ENCODE results near the gene ARL4A.

The ARL4A gene

GRCh38 chr7:12706900-12707536 is 19.6 kb downstream of the ARL4A start:
- Mint-ChIP-seq H3K4me3 (no peak overlapping the region), H3K27ac (no peak overlapping the region), H3K9me3 (ENCODE audit: low read depth) (no peaks in the 10 kb centered on the region)

GRCh38 chr7:12708314-12708713 is 20.9 kb downstream of the ARL4A start:
- Mint-ChIP-seq H3K27me3 (no peaks in the 10 kb centered on the region), H3K27ac (no peak overlapping the region), H3K4me3 (no peak overlapping the region), H3K36me3 (no peaks in the 10 kb centered on the region), H3K9me3 (ENCODE audit: low read depth) (no peaks in the 10 kb centered on the region), H3K4me1 (ENCODE audit: low read depth) (no peaks in the 10 kb centered on the region)

More at GRCh38 chr7:12706900-12707536, 19.6 kb downstream of the ARL4A start:
- no peaks in the 10 kb centered on the region for H3K27me3 Mint-ChIP-seq
- H3K36me3 Mint-ChIP-seq = no peaks in the 10 kb centered on the region
- no peaks in the 10 kb centered on the region for H3K4me1 Mint-ChIP-seq (ENCODE audit: low read depth)

- H3K27me3 Mint-ChIP-seq = no peaks in the 10 kb centered on the region
- peaks cover 3% of the 10 kb centered on the region for H3K4me1 Mint-ChIP-seq (ENCODE audit: low read depth)
- no peak overlapping the region for H3K4me3 Mint-ChIP-seq
- H3K36me3 Mint-ChIP-seq = no peaks in the 10 kb centered on the region
- no peak overlapping the region for H3K27ac Mint-ChIP-seq
- no peaks in the 10 kb centered on the region for H3K9me3 Mint-ChIP-seq (ENCODE audit: low read depth)
These were observed 22.5 kb downstream of the ARL4A start for GRCh38 chr7:12709726-12710502.

- Mint-ChIP-seq H3K27ac (no peak overlapping the region), H3K27me3 (no peaks in the 10 kb centered on the region), H3K4me3 (no peak overlapping the region), H3K4me1 (ENCODE audit: low read depth) (peaks cover 14% of the 10 kb centered on the region), H3K36me3 (no peaks in the 10 kb centered on the region), H3K9me3 (ENCODE audit: low read depth) (no peaks in the 10 kb centered on the region)
These were observed 23.7 kb downstream of the ARL4A start for GRCh38 chr7:12711124-12711523.

GRCh38 chr7:12712236-12712635 is 24.8 kb downstream of the ARL4A start:
- Mint-ChIP-seq H3K36me3 (no peaks in the 10 kb centered on the region), H3K27ac (no peak overlapping the region), H3K9me3 (ENCODE audit: low read depth) (no peaks in the 10 kb centered on the region), H3K27me3 (no peaks in the 10 kb centered on the region), H3K4me3 (no peak overlapping the region), H3K4me1 (ENCODE audit: low read depth) (peaks cover 25% of the 10 kb centered on the region)

GRCh38 chr7:12713625-12714378 is 26.4 kb downstream of the ARL4A start:
- no peaks in the 10 kb centered on the region for H3K9me3 Mint-ChIP-seq (ENCODE audit: low read depth)
- H3K36me3 Mint-ChIP-seq = no peaks in the 10 kb centered on the region
- no peak overlapping the region for H3K4me3 Mint-ChIP-seq
- H3K27me3 Mint-ChIP-seq = no peaks in the 10 kb centered on the region
- peaks cover 30% of the 10 kb centered on the region for H3K4me1 Mint-ChIP-seq (ENCODE audit: low read depth)
- H3K27ac Mint-ChIP-seq = no peak overlapping the region

GRCh38 chr7:12714379-12714737 is 26.9 kb downstream of the ARL4A start:
- Mint-ChIP-seq H3K4me3 (no peak overlapping the region), H3K4me1 (ENCODE audit: low read depth) (peaks cover 33% of the 10 kb centered on the region), H3K27ac (peak overlapping the region; percentile 7), H3K27me3 (no peaks in the 10 kb centered on the region), H3K36me3 (no peaks in the 10 kb centered on the region), H3K9me3 (ENCODE audit: low read depth) (no peaks in the 10 kb centered on the region)

GRCh38 chr7:12715372-12716133 is 28.1 kb downstream of the ARL4A start:
- Mint-ChIP-seq H3K27me3 (no peaks in the 10 kb centered on the region), H3K4me1 (ENCODE audit: low read depth) (peaks cover 39% of the 10 kb centered on the region), H3K36me3 (no peaks in the 10 kb centered on the region), H3K9me3 (ENCODE audit: low read depth) (no peaks in the 10 kb centered on the region), H3K27ac (no peak overlapping the region), H3K4me3 (peak overlapping the region; percentile 10)

- Mint-ChIP-seq H3K4me1 (ENCODE audit: low read depth) (peaks cover 39% of the 10 kb centered on the region), H3K36me3 (no peaks in the 10 kb centered on the region), H3K4me3 (no peak overlapping the region), H3K27ac (no peak overlapping the region), H3K9me3 (ENCODE audit: low read depth) (no peaks in the 10 kb centered on the region), H3K27me3 (no peaks in the 10 kb centered on the region)
These were observed 28.8 kb downstream of the ARL4A start for GRCh38 chr7:12716134-12716681.

- Mint-ChIP-seq H3K36me3 (no peaks in the 10 kb centered on the region), H3K4me3 (no peak overlapping the region), H3K9me3 (ENCODE audit: low read depth) (no peaks in the 10 kb centered on the region), H3K4me1 (ENCODE audit: low read depth) (peaks cover 39% of the 10 kb centered on the region), H3K27me3 (no peaks in the 10 kb centered on the region), H3K27ac (no peak overlapping the region)
These were observed 29.3 kb downstream of the ARL4A start for GRCh38 chr7:12716722-12717121.

- peaks cover 42% of the 10 kb centered on the region for H3K4me1 Mint-ChIP-seq (ENCODE audit: low read depth)
- H3K36me3 Mint-ChIP-seq = no peaks in the 10 kb centered on the region
- no peak overlapping the region for H3K27ac Mint-ChIP-seq
- no peaks in the 10 kb centered on the region for H3K9me3 Mint-ChIP-seq (ENCODE audit: low read depth)
- H3K27me3 Mint-ChIP-seq = no peaks in the 10 kb centered on the region
- no peak overlapping the region for H3K4me3 Mint-ChIP-seq
These were observed 31.9 kb downstream of the ARL4A start for GRCh38 chr7:12719141-12719919.

GRCh38 chr7:12719981-12720865 is 32.8 kb downstream of the ARL4A start:
- H3K36me3 Mint-ChIP-seq = no peaks in the 10 kb centered on the region
- no peaks in the 10 kb centered on the region for H3K27me3 Mint-ChIP-seq
- H3K27ac Mint-ChIP-seq = no peak overlapping the region
- H3K4me3 Mint-ChIP-seq = no peak overlapping the region
- peaks cover 36% of the 10 kb centered on the region for H3K4me1 Mint-ChIP-seq (ENCODE audit: low read depth)
- no peaks in the 10 kb centered on the region for H3K9me3 Mint-ChIP-seq (ENCODE audit: low read depth)

GRCh38 chr7:12721286-12721830 is 33.9 kb downstream of the ARL4A start:
- Mint-ChIP-seq H3K9me3 (ENCODE audit: low read depth) (no peaks in the 10 kb centered on the region), H3K36me3 (no peaks in the 10 kb centered on the region), H3K27me3 (no peaks in the 10 kb centered on the region), H3K27ac (no peak overlapping the region), H3K4me1 (ENCODE audit: low read depth) (peaks cover 26% of the 10 kb centered on the region), H3K4me3 (no peak overlapping the region)
